HepG2 (cell line): ENCODE data around the gene USB1. TPM values are rescaled to one million over a fixed set of nuclear protein-coding genes. Genes with fewer than 3 reads are reported as not detected.

Source experiments
- KLF9 ChIP-seq: IDR thresholded peaks from 2 replicates; pipeline ENCODE4 v1.6.1; 2016; ENCODE audit warnings: low read depth
- NR1H2 ChIP-seq: sonication (generic); formaldehyde crosslinking; IDR thresholded peaks from 2 replicates; pipeline ENCODE4 v1.8.1; 2022; ENCODE audit warnings: low read depth, missing genetic modification reagents, borderline replicate concordance
- ONECUT2 ChIP-seq: sonication (generic); formaldehyde crosslinking; IDR thresholded peaks from 2 replicates; pipeline ENCODE4 v1.4.0; 2020; ENCODE audit warnings: missing genetic modification reagents
- TMF1 ChIP-seq: sonication (generic); formaldehyde crosslinking; IDR thresholded peaks from 2 replicates; pipeline ENCODE4 v1.8.1; 2022; ENCODE audit warnings: low read depth, missing genetic modification reagents
- polyA plus RNA-seq, 8 experiments: library from polyadenylated mRNA; depleted of rRNA in 3 of 8; stranded (reverse) in 7 of 8; unstranded in 1 of 8; fragments of >200 nt; fragmentation: Illumina TruSeq in 4 of 8; extraction: Trizol in 4 of 8; gene quantifications; 2 replicates each; pipeline versions ENCODE4 v1.2.1 to v1.2.3, GENCODE V29; 2011 to 2016; ENCODE audit warnings: low read depth in 4 of 8, missing spikeins in 1 of 8, mixed read lengths in 1 of 8; ENCODE audit not compliant: insufficient read depth in 1 of 8
- total RNA-seq, 5 experiments: library from RNA; depleted of rRNA; stranded (reverse); fragments of >200 nt; fragmentation: Illumina TruSeq; extraction: Trizol; gene quantifications; 2 replicates each; pipeline ENCODE4 v1.2.3, GENCODE V29; 2016; ENCODE audit warnings: low read depth in 1 of 5
- TF ChIP-seq, protein P1 (sequence below): sonication (generic); formaldehyde crosslinking; IDR thresholded peaks from 2 replicates; pipeline ENCODE4 v1.5.1; 2020; ENCODE audit warnings: mild to moderate bottlenecking, moderate library complexity, missing genetic modification reagents
- TF ChIP-seq, protein P2 (sequence below): sonication (generic); formaldehyde crosslinking; IDR thresholded peaks from 2 replicates; pipeline ENCODE4 v1.4.0; 2020; ENCODE audit warnings: missing genetic modification reagents, low read depth, mild to moderate bottlenecking, borderline replicate concordance
- TF ChIP-seq, protein P3 (sequence below): IDR thresholded peaks from 2 replicates; pipeline ENCODE4 v1.4.0; 2020; ENCODE audit warnings: mild to moderate bottlenecking, missing genetic modification reagents
- TF ChIP-seq, protein P4 (sequence below): sonication (generic); formaldehyde crosslinking; IDR thresholded peaks from 2 replicates; pipeline ENCODE4 v1.8.1; 2023; ENCODE audit warnings: missing genetic modification reagents, inconsistent platforms, borderline replicate concordance
- TF ChIP-seq, protein P5 (sequence below): sonication (generic); formaldehyde crosslinking; conservative IDR thresholded peaks from 2 replicates; pipeline ENCODE4 v1.5.0; 2020; ENCODE audit warnings: missing genetic modification reagents
- TF ChIP-seq, protein P6 (sequence below): sonication (generic); formaldehyde crosslinking; conservative IDR thresholded peaks from 2 replicates; pipeline ENCODE4 v1.4.0; 2020; ENCODE audit warnings: mild to moderate bottlenecking, missing genetic modification reagents, moderate library complexity
- TF ChIP-seq, protein P7 (sequence below): sonication (generic); formaldehyde crosslinking; IDR thresholded peaks from 2 replicates; pipeline ENCODE4 v1.5.0; 2020; ENCODE audit warnings: missing genetic modification reagents

The USB1 gene
- total and polyA plus RNA-seq, 2 of the 13 experiments (the other 11 are each of a cell fraction or from before 2014, with no cell fraction given), result 16.7 to 65.4 TPM

DNA sequence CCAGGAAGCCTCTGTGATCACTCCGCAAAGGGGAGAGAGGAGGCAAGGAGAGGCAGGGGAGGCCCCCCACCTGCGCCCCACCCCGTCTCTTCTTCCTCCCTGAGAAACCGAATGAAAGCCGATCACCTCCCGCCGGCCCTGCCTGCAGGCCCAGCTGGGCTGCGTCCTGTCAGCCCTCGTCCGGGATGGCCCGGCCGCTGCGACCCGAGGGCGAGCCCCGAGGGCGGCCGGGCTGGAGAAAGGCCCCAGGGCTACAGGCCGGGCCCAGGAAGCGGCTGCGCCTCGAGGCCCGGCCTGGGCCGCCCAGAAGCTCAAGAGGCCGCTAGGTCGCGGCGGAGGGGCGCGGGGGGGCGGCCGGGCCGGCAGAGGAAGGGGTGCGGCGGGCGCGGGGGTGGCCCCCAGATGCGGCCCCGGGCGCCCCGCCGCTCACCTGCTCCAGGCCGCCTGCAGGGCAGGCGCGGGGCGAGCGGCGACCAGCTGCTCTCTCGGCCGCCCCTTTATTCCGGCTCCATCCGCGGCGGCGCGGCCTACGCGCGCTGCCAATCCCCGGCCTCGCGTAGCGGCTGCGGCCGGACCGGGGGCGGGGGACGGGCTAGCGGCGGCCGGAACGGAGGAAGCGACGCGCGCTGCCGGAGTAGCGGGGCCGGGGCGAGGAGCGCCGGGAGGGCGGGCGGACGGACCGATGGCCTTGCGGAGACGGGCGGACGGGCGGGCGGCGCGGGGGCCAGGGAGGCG, 1.1 kb upstream of the USB1 start, which contains the start of gene ZNF319 (continued):
- TF ChIP-seq, protein P1, sequence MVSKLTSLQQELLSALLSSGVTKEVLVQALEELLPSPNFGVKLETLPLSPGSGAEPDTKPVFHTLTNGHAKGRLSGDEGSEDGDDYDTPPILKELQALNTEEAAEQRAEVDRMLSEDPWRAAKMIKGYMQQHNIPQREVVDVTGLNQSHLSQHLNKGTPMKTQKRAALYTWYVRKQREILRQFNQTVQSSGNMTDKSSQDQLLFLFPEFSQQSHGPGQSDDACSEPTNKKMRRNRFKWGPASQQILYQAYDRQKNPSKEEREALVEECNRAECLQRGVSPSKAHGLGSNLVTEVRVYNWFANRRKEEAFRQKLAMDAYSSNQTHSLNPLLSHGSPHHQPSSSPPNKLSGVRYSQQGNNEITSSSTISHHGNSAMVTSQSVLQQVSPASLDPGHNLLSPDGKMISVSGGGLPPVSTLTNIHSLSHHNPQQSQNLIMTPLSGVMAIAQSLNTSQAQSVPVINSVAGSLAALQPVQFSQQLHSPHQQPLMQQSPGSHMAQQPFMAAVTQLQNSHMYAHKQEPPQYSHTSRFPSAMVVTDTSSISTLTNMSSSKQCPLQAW, result 0 out of 2 replicates have a peak, but pooled peaks have one; percentile 10
- no peak for TF ChIP-seq ONECUT2 (CRISPR knock-in tag)
- TF ChIP-seq NR1H2 (CRISPR knock-in tag), result no peak
- TF ChIP-seq, protein P2, sequence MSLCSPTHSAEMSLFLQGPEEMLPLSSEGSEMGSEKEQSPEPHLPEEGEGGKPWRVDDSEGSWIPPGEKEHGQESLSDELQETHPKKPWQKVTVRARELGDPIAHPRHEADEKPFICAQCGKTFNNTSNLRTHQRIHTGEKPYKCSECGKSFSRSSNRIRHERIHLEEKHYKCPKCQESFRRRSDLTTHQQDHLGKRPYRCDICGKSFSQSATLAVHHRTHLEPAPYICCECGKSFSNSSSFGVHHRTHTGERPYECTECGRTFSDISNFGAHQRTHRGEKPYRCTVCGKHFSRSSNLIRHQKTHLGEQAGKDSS (CRISPR knock-in tag), result no peak
- TF ChIP-seq TMF1 (CRISPR knock-in tag), result 0 out of 2 replicates have a peak, but pooled peaks have one; percentile 10
- TF ChIP-seq, protein P3, sequence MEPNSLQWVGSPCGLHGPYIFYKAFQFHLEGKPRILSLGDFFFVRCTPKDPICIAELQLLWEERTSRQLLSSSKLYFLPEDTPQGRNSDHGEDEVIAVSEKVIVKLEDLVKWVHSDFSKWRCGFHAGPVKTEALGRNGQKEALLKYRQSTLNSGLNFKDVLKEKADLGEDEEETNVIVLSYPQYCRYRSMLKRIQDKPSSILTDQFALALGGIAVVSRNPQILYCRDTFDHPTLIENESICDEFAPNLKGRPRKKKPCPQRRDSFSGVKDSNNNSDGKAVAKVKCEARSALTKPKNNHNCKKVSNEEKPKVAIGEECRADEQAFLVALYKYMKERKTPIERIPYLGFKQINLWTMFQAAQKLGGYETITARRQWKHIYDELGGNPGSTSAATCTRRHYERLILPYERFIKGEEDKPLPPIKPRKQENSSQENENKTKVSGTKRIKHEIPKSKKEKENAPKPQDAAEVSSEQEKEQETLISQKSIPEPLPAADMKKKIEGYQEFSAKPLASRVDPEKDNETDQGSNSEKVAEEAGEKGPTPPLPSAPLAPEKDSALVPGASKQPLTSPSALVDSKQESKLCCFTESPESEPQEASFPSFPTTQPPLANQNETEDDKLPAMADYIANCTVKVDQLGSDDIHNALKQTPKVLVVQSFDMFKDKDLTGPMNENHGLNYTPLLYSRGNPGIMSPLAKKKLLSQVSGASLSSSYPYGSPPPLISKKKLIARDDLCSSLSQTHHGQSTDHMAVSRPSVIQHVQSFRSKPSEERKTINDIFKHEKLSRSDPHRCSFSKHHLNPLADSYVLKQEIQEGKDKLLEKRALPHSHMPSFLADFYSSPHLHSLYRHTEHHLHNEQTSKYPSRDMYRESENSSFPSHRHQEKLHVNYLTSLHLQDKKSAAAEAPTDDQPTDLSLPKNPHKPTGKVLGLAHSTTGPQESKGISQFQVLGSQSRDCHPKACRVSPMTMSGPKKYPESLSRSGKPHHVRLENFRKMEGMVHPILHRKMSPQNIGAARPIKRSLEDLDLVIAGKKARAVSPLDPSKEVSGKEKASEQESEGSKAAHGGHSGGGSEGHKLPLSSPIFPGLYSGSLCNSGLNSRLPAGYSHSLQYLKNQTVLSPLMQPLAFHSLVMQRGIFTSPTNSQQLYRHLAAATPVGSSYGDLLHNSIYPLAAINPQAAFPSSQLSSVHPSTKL (CRISPR knock-in tag), result 0 out of 2 replicates have a peak, but pooled peaks have one; percentile 3
- TF ChIP-seq, protein P4, sequence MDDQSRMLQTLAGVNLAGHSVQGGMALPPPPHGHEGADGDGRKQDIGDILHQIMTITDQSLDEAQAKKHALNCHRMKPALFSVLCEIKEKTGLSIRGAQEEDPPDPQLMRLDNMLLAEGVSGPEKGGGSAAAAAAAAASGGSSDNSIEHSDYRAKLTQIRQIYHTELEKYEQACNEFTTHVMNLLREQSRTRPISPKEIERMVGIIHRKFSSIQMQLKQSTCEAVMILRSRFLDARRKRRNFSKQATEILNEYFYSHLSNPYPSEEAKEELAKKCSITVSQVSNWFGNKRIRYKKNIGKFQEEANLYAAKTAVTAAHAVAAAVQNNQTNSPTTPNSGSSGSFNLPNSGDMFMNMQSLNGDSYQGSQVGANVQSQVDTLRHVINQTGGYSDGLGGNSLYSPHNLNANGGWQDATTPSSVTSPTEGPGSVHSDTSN (CRISPR knock-in tag), result no peak
- no peak for TF ChIP-seq KLF9 (CRISPR knock-in tag)
- TF ChIP-seq, protein P5, sequence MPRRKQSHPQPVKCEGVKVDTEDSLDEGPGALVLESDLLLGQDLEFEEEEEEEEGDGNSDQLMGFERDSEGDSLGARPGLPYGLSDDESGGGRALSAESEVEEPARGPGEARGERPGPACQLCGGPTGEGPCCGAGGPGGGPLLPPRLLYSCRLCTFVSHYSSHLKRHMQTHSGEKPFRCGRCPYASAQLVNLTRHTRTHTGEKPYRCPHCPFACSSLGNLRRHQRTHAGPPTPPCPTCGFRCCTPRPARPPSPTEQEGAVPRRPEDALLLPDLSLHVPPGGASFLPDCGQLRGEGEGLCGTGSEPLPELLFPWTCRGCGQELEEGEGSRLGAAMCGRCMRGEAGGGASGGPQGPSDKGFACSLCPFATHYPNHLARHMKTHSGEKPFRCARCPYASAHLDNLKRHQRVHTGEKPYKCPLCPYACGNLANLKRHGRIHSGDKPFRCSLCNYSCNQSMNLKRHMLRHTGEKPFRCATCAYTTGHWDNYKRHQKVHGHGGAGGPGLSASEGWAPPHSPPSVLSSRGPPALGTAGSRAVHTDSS (CRISPR knock-in tag), result no peak
- TF ChIP-seq, protein P6, sequence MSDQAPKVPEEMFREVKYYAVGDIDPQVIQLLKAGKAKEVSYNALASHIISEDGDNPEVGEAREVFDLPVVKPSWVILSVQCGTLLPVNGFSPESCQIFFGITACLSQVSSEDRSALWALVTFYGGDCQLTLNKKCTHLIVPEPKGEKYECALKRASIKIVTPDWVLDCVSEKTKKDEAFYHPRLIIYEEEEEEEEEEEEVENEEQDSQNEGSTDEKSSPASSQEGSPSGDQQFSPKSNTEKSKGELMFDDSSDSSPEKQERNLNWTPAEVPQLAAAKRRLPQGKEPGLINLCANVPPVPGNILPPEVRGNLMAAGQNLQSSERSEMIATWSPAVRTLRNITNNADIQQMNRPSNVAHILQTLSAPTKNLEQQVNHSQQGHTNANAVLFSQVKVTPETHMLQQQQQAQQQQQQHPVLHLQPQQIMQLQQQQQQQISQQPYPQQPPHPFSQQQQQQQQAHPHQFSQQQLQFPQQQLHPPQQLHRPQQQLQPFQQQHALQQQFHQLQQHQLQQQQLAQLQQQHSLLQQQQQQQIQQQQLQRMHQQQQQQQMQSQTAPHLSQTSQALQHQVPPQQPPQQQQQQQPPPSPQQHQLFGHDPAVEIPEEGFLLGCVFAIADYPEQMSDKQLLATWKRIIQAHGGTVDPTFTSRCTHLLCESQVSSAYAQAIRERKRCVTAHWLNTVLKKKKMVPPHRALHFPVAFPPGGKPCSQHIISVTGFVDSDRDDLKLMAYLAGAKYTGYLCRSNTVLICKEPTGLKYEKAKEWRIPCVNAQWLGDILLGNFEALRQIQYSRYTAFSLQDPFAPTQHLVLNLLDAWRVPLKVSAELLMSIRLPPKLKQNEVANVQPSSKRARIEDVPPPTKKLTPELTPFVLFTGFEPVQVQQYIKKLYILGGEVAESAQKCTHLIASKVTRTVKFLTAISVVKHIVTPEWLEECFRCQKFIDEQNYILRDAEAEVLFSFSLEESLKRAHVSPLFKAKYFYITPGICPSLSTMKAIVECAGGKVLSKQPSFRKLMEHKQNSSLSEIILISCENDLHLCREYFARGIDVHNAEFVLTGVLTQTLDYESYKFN (CRISPR knock-in tag), result no peak
- TF ChIP-seq, protein P7, sequence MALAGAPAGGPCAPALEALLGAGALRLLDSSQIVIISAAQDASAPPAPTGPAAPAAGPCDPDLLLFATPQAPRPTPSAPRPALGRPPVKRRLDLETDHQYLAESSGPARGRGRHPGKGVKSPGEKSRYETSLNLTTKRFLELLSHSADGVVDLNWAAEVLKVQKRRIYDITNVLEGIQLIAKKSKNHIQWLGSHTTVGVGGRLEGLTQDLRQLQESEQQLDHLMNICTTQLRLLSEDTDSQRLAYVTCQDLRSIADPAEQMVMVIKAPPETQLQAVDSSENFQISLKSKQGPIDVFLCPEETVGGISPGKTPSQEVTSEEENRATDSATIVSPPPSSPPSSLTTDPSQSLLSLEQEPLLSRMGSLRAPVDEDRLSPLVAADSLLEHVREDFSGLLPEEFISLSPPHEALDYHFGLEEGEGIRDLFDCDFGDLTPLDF (CRISPR knock-in tag), result no peak
